ENCODE results near the gene SNAP23.

DNA sequence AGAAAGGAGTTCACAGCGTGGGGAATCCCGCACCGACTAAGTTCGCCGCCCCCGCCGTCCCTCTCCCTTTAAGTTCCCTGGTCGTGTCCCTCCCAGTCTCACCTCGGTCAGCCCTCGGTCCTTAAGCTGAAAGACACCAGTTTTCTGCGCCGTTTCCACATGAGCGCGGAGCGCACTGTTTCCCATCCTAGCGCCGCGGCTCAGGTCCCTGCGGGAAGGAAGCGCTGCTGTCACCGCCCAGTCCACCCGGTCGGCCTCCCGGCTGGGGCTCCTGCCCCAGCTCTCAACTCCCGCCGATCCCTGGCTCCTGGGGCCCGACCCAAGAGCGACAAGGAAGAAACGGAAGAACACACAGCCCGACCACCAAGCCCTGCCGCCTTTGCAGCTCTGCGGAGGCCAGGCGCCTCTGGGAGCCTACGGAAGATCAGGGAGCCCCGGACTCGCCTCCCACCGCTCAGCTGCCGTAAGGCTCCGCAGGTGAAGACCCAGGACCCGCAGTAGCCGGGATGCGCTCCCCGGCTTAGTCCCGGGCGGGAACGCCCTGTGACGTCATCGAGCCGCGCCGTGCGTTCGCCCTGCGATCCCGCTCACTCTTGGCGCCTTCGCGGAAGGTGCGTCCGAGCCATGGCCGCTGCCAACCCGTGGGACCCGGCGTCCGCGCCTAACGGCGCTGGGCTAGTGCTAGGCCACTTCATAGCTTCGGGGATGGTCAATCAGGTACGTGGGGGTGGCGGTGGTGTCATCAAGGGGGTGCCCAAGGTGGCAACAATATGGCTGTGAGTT lies 53.0 kb downstream of the SNAP23 start, which contains the start of the genes HAUS2 and LRRC57:
- peak; percentile 89 for TF ChIP-seq POLR2A (IDR thresholded peaks at IDR 0.05)
- TF ChIP-seq, protein P1, sequence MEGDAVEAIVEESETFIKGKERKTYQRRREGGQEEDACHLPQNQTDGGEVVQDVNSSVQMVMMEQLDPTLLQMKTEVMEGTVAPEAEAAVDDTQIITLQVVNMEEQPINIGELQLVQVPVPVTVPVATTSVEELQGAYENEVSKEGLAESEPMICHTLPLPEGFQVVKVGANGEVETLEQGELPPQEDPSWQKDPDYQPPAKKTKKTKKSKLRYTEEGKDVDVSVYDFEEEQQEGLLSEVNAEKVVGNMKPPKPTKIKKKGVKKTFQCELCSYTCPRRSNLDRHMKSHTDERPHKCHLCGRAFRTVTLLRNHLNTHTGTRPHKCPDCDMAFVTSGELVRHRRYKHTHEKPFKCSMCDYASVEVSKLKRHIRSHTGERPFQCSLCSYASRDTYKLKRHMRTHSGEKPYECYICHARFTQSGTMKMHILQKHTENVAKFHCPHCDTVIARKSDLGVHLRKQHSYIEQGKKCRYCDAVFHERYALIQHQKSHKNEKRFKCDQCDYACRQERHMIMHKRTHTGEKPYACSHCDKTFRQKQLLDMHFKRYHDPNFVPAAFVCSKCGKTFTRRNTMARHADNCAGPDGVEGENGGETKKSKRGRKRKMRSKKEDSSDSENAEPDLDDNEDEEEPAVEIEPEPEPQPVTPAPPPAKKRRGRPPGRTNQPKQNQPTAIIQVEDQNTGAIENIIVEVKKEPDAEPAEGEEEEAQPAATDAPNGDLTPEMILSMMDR (IDR thresholded peaks at IDR 0.05): peak in 1 of 4 experiments; percentile 23
